ENCODE measurements around the gene ZBTB45.

The ZBTB45 gene

DNA sequence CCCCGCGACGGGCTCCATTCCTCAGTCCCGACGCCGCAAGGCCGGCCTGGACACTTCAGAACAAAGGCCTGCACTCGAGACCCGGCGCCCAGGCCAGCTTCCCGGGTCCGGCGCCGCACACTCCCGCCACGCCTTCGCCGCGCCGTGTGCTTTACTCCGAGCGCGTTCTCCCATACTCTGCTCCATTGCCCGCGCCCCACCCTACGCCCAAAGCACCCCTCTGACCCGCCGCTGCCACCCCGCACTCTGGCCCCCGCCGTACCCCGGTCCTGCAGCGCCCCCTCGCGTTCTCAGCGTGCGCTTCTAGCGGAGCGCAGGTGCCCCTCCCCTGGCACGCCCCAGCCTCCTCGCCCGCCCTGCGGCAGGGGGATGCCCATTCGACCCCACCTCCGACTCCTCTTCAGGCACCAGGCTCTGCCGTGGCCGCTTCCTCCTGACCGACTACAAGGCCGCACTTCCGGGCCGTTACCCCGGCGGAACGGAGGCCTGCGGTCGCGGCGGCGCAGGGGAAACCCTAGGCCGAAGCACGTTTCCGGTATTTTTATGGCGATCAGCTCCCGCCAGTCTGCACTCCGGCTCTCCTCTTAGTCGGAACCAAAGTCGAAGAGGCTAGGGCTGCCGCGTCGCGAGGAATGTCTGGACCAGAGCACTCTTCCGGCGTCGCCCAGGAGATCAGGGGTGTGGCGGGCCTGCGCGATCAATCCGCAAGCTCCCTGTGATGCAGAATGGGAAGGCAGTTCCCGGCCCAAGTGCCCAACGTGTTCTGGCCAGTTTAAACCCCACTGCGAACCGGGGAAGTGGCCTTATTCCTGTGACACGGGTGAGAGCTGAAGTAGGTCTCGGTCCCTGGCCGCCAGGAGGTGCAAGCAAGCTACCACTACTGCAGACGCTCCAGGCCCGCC is at the start of gene ZBTB45:
Gene ZBTB45, minus strand, starts transcription at position 456 of the 902 bp plus-strand sequence. CDS start 2,137 bp downstream, outside the sequence.
- peak; percentile 66 to 95 for DNase-seq (ENCODE audit: low read depth in 1 of 2, low spot score in 1 of 2)
- in situ Hi-C loops (cut with HindIII; ENCODE audit: low pct_unique_long_range_greater_than_20kb, low sequenced_read_pairs), result no loop called here
- TF ChIP-seq JUND (IDR thresholded peaks at IDR 0.05; ENCODE audit: low read depth), result no peak

DNA sequence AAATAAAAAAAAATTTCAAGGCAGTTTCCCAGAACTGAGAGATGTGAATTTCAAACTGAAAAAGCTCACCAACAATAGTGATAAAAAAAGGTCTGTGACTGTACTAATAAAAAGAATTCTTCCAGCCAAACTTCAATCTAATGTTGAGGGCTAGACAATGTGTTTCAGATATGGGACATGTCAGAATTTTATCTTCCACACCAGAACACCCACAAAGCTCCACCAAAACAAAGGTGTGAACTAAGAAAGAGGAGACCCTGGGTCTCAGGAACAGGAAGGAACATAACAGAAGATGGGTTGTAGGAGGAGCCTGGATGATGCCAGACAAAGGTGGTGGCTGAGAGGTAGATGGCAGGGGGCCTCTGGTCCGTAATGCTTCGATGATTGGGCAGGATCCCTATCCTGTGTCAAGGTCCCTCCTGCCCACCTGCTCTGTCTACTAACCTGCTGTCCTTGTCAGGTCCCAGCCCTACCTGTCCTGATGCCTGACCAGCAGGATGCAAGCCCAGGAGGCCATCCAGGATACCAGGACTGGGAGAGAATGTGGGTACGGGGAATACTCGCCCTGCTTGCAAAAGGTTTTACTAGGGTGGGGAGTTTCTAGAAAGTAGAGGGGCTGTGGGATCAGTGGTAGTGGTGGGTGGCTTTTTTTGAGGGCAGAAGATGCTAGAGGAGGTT is 49.0 kb upstream of the ZBTB45 start:
- TF ChIP-seq JUND (IDR thresholded peaks at IDR 0.05; ENCODE audit: low read depth), result no peak
- no peak for DNase-seq (ENCODE audit: low read depth in 1 of 2, low spot score in 1 of 2)
- in situ Hi-C loops (cut with HindIII; ENCODE audit: low pct_unique_long_range_greater_than_20kb, low sequenced_read_pairs), result no loop called here

DNA sequence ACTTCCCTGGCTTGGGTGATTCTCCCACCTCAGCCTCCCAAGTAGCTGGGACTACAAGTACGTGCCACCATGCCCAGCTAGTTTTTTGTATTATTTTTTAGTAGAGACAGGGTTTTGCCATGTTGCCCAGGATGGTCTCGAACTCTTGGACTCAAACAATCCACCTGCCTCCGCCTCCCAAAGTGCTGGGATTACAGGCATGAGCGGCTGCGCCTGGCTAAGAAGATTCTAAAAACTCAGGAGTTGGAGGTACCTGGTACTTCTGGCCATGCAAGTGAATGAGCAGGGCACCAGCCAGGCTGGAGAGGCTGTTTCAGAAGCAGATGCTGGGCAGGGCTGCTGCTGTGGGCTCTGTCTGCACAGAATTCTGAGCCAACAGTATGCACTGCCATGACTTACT is 47.4 kb upstream of the ZBTB45 start:
- no peak for DNase-seq (ENCODE audit: low read depth in 1 of 2, low spot score in 1 of 2)
- in situ Hi-C loops (cut with HindIII; ENCODE audit: low pct_unique_long_range_greater_than_20kb, low sequenced_read_pairs), result no loop called here
- TF ChIP-seq JUND (IDR thresholded peaks at IDR 0.05; ENCODE audit: low read depth), result no peak

DNA sequence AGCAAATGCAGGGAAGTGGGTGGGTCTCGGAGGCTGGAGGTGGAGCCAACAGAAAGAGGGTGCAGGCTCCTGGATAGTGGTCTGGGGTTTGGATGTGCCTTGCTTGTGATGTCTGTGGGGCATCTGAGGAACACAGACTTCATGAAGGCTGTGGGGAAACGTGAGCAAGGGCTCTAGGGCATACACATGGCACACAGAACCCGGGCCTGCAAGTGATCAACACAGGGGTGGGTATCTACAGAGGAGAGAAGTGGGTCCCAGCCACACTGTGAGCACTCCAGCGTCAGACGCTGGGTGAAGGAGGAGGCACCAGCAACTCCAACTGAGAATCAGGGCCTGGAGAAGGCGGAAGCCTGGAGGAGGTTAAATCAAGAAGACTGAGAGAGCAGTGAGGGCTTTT is 44.2 kb upstream of the ZBTB45 start:
- TF ChIP-seq JUND (IDR thresholded peaks at IDR 0.05; ENCODE audit: low read depth), result no peak
- DNase-seq (ENCODE audit: low read depth in 1 of 2, low spot score in 1 of 2), result no peak

DNA sequence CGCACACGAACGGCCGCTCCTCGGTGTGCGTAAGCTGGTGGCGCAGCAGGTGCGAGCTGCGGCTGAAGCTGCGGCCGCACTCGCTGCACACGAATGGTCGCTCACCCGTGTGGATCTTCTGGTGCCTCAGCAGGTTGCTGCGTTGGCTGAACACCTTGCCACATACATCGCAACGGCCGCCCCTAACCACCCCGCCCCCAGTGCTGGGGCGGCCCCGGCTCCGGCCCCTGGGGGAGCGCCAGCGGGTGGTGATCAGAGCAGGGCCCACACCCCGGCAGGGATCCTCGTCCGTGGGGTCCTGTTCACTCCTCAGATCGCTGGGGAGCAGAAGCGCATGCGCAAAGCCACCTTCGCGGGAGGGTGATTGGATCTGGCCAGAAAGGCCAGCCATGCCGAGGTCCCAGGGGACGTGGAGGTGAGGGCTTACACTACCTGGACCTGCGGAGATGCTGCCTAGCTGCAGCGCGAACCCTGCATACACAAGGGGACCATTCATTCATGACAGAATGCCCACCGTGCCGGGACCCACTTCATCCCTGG is 43.5 kb upstream of the ZBTB45 start:
- no peak for TF ChIP-seq JUND (IDR thresholded peaks at IDR 0.05; ENCODE audit: low read depth)
- in situ Hi-C loops (cut with HindIII; ENCODE audit: low pct_unique_long_range_greater_than_20kb, low sequenced_read_pairs), result no loop called here
- peak in 1 of 2 experiments; percentile 36 for DNase-seq (ENCODE audit: low read depth in 1 of 2, low spot score in 1 of 2)

More for the DNA sequence above, 44.2 kb upstream of the ZBTB45 start:
- in situ Hi-C loops (cut with HindIII; ENCODE audit: low pct_unique_long_range_greater_than_20kb, low sequenced_read_pairs), result no loop called here

GRCh38 chr19:58562122-58563033 is 42.8 kb upstream of the ZBTB45 start:
- in situ Hi-C loops (cut with HindIII; ENCODE audit: low pct_unique_long_range_greater_than_20kb, low sequenced_read_pairs), result no loop called here
- peak in 1 of 2 experiments; percentile 24 for DNase-seq (ENCODE audit: low read depth in 1 of 2, low spot score in 1 of 2)
- TF ChIP-seq JUND (IDR thresholded peaks at IDR 0.05; ENCODE audit: low read depth), result no peak

GRCh38 chr19:58561373-58562121 is 41.9 kb upstream of the ZBTB45 start:
- in situ Hi-C loops (cut with HindIII; ENCODE audit: low pct_unique_long_range_greater_than_20kb, low sequenced_read_pairs), result no loop called here
- no peak for DNase-seq (ENCODE audit: low read depth in 1 of 2, low spot score in 1 of 2)
- no peak for TF ChIP-seq JUND (IDR thresholded peaks at IDR 0.05; ENCODE audit: low read depth)

- in situ Hi-C loops (cut with HindIII; ENCODE audit: low pct_unique_long_range_greater_than_20kb, low sequenced_read_pairs), result no loop called here
- no peak for DNase-seq (ENCODE audit: low read depth in 1 of 2, low spot score in 1 of 2)
- no peak for TF ChIP-seq JUND (IDR thresholded peaks at IDR 0.05; ENCODE audit: low read depth)
Observed at GRCh38 chr19:58560921-58561320, 41.3 kb upstream of the ZBTB45 start.

- no peak for DNase-seq (ENCODE audit: low read depth in 1 of 2, low spot score in 1 of 2)
Observed at GRCh38 chr19:58560007-58560887, 40.6 kb upstream of the ZBTB45 start.

DNA sequence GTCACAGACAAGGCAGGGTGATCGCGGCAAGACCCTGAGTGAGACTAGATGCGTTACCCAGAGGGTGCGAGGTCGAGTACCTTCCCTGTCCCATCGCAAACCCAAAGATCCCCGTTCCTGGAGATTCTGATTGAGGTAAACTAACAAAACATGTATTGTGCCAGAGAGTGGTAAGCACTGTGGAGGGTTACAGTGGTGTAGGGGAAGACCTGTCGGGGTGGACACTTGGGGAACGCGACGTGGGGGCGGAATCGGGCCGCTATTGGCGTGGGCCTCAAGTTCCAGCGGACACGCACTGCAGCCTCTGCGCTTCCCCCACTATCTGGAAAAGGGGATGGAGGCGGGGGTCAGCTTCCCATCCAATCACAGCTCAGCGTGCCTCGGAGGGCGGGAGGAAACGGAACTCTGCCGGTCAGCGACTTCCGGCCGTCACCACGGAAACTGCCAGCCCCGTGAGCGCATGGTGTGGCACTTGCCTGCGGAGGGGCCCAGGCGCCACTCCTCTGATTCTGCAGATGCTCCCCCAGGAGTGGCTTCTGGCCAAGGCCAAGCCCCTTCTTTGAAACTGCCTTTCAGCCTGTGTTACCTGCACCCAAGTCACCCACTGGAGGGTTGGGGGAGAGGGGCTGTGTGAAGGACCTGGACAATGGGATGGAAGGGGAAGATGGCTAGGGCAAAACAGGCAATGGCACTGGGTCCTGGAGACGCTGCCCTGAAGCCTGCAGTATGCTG is 39.8 kb upstream of the ZBTB45 start:
- in situ Hi-C loops (cut with HindIII; ENCODE audit: low pct_unique_long_range_greater_than_20kb, low sequenced_read_pairs), result no loop called here
- DNase-seq (ENCODE audit: low read depth in 1 of 2, low spot score in 1 of 2), result peak; percentile 92 to 96

More at GRCh38 chr19:58560007-58560887, 40.6 kb upstream of the ZBTB45 start:
- TF ChIP-seq JUND (IDR thresholded peaks at IDR 0.05; ENCODE audit: low read depth), result no peak
- in situ Hi-C loops (cut with HindIII; ENCODE audit: low pct_unique_long_range_greater_than_20kb, low sequenced_read_pairs), result no loop called here

More for the DNA sequence above, 39.8 kb upstream of the ZBTB45 start:
- TF ChIP-seq JUND (IDR thresholded peaks at IDR 0.05; ENCODE audit: low read depth), result no peak

All from T47D (cell line).